Neuronal stem cell (in vitro differentiated cells): Measurements from ENCODE around the gene VPS13D.
A peak's percentile ranks its signal among the peaks of the same experiment; 100 is the strongest.

Experiments used
- DNase-seq: peaks from one replicate; pipeline ENCODE4 v3.0.0-alpha.2; 2013; ENCODE audit warnings: low spot score
- H2AFZ ChIP-seq: one replicate; pipeline ENCODE4 v1.6.1; 2013; ENCODE audit warnings: mild to moderate bottlenecking, low read length, inconsistent platforms
- H2AK5ac ChIP-seq: 2 replicates; pipeline ENCODE4 v1.6.1; 2013; ENCODE audit warnings: low read depth, mild to moderate bottlenecking, inconsistent platforms, low read length, moderate library complexity, mixed read lengths
- H2BK120ac ChIP-seq: 2 replicates; pipeline ENCODE4 v1.6.1; 2013; ENCODE audit warnings: low read depth, mild to moderate bottlenecking, inconsistent platforms, low read length, moderate library complexity, mixed read lengths
- H2BK12ac ChIP-seq: one replicate; pipeline ENCODE4 v1.6.1; 2013; ENCODE audit warnings: low read length, inconsistent platforms
- H2BK15ac ChIP-seq: 2 replicates; pipeline ENCODE4 v1.6.1; 2013; ENCODE audit warnings: mild to moderate bottlenecking, low read length, inconsistent platforms, mixed read lengths
- H2BK5ac ChIP-seq: one replicate; pipeline ENCODE4 v1.6.1; 2013; ENCODE audit warnings: inconsistent platforms, mild to moderate bottlenecking, low read length, moderate library complexity
- H3K14ac ChIP-seq: one replicate; pipeline ENCODE4 v1.6.1; 2013; ENCODE audit warnings: low read length, inconsistent platforms
- H3K18ac ChIP-seq: 2 replicates; pipeline ENCODE4 v1.6.1; 2013; ENCODE audit warnings: low read length, inconsistent platforms
- H3K23ac ChIP-seq: 2 replicates; pipeline ENCODE4 v1.6.1; 2013; ENCODE audit warnings: low read depth, mild to moderate bottlenecking, mixed read lengths, low read length, inconsistent platforms; ENCODE audit not compliant: poor library complexity
- H3K27ac ChIP-seq: replicated peaks from 3 replicates; pipeline ENCODE4 v1.5.1; 2013; ENCODE audit warnings: low read length, inconsistent platforms
- H3K27me3 ChIP-seq, 3 experiments: 2 replicates each; pipeline ENCODE4 v1.6.1; 2013; ENCODE audit warnings: low read length in 3 of 3, mild to moderate bottlenecking in 2 of 3, inconsistent platforms in 1 of 3, low read depth in 1 of 3, mixed read lengths in 1 of 3, moderate library complexity in 1 of 3; ENCODE audit not compliant: control insufficient read depth in 3 of 3, insufficient read depth in 3 of 3
- H3K36me3 ChIP-seq, 2 donors: replicated peaks in 1 of 2; 2 replicates each; pipeline ENCODE4 v1.6.1; 2013; ENCODE audit warnings: low read length in 2 of 2; ENCODE audit not compliant: control insufficient read depth in 2 of 2, insufficient read depth in 2 of 2
- H3K4ac ChIP-seq: 2 replicates; pipeline ENCODE4 v1.6.1; 2013; ENCODE audit warnings: inconsistent platforms, mild to moderate bottlenecking, low read length, moderate library complexity
- H3K4me1 ChIP-seq, 2 donors: 1 replicate in 1 of 2; 2 replicates in 1 of 2; pipeline ENCODE4 v1.6.1; 2013; ENCODE audit warnings: low read length in 2 of 2, low read depth in 1 of 2; ENCODE audit not compliant: control insufficient read depth in 2 of 2, insufficient read depth in 1 of 2
- H3K4me2 ChIP-seq: one replicate; pipeline ENCODE4 v1.6.1; 2013; ENCODE audit warnings: mild to moderate bottlenecking, low read length, inconsistent platforms; ENCODE audit not compliant: insufficient read depth, poor library complexity, severe bottlenecking
- H3K4me3 ChIP-seq, 2 donors: 2 replicates each; pipeline ENCODE4 v1.5.1; 2013; ENCODE audit warnings: low read length in 2 of 2, mild to moderate bottlenecking in 2 of 2, inconsistent platforms in 1 of 2, moderate library complexity in 1 of 2
- H3K79me1 ChIP-seq: one replicate; pipeline ENCODE4 v1.6.1; 2013; ENCODE audit warnings: low read depth, mild to moderate bottlenecking, inconsistent platforms, low read length, moderate library complexity
- H3K9ac ChIP-seq: one replicate; pipeline ENCODE4 v1.6.1; 2013; ENCODE audit warnings: mild to moderate bottlenecking, low read depth, low read length, inconsistent platforms; ENCODE audit not compliant: poor library complexity
- H3K9me3 ChIP-seq, 2 donors: replicated peaks in 1 of 2; 2 replicates each; pipeline versions ENCODE3 to v1.6.1; 2013; ENCODE audit warnings: low read length in 2 of 2, mild to moderate bottlenecking in 2 of 2, inconsistent platforms in 1 of 2, low read depth in 1 of 2, mixed read lengths in 1 of 2, moderate library complexity in 1 of 2; ENCODE audit not compliant: control insufficient read depth in 2 of 2, insufficient read depth in 1 of 2
- H4K8ac ChIP-seq: one replicate; pipeline ENCODE4 v1.6.1; 2013; ENCODE audit warnings: low read depth, mild to moderate bottlenecking, inconsistent platforms, low read length, moderate library complexity
- H4K91ac ChIP-seq: one replicate; pipeline ENCODE4 v1.6.1; 2013; ENCODE audit warnings: low read length, low read depth, mild to moderate bottlenecking, inconsistent platforms; ENCODE audit not compliant: poor library complexity
- WGBS, 2 donors: extraction: QIAGEN DNeasy Blood & Tissue Kit; methylation state at CpG; one replicate each; pipeline ENCODE4 v1.1.7; 2013; ENCODE audit warnings: missing lambda C conversion rate in 2 of 2, mixed read lengths in 1 of 2; ENCODE audit not compliant: insufficient read length in 2 of 2, insufficient replicate concordance in 1 of 2; ENCODE audit errors: extremely low coverage in 2 of 2; 5-methylcytosine and 5-hydroxymethylcytosine counted together

The VPS13D gene

GRCh38 chr1:12413664-12414410, 184.0 kb downstream of the VPS13D start:
- no peaks in the 10 kb centered on the region for H3K79me1 ChIP-seq
- H2BK12ac ChIP-seq = no peak overlapping the region
- no peak overlapping the region for H4K8ac ChIP-seq
- no peak overlapping the region for H2AK5ac ChIP-seq
- H3K18ac ChIP-seq = no peak overlapping the region
- H3K27ac ChIP-seq = no peak overlapping the region
- no peak overlapping the region for H3K9ac ChIP-seq
- WGBS, 2 donors = no CpG with 5 or more reads among the region's 7 CpGs
- H3K36me3 ChIP-seq = peaks cover 5 to 45% of the 10 kb centered on the region in 2 donors
- H3K27me3 ChIP-seq = peaks cover 0 to 2% (median 0%) of the 10 kb centered on the region in 3 experiments
- H3K14ac ChIP-seq = no peak overlapping the region
- no peak overlapping the region for H2AFZ ChIP-seq
- no peak overlapping the region for H3K23ac ChIP-seq
- H3K9me3 ChIP-seq = peaks cover 6 to 16% of the 10 kb centered on the region in 2 donors
- no peak overlapping the region for H3K4me2 ChIP-seq
- no peak overlapping the region for H2BK120ac ChIP-seq
- no peak overlapping the region for H3K4ac ChIP-seq
- no peak overlapping the region for H3K4me3 ChIP-seq
- no peak for DNase-seq
- peaks cover 0 to 3% of the 10 kb centered on the region in 2 donors for H3K4me1 ChIP-seq
- no peak overlapping the region for H2BK15ac ChIP-seq
- no peak overlapping the region for H4K91ac ChIP-seq
- no peak overlapping the region for H2BK5ac ChIP-seq

- Histone ChIP-seq H3K4me3 (no peak overlapping the region), H3K27me3 (peaks cover 0 to 2% (median 0%) of the 10 kb centered on the region in 3 experiments), H2BK15ac (no peak overlapping the region), H4K91ac (no peak overlapping the region), H3K18ac (no peak overlapping the region), H3K4me2 (no peak overlapping the region), H3K36me3 (peaks cover 5 to 47% of the 10 kb centered on the region in 2 donors), H3K9me3 (peaks cover 6 to 16% of the 10 kb centered on the region in 2 donors), H2BK12ac (no peak overlapping the region), H4K8ac (no peak overlapping the region), H3K9ac (no peak overlapping the region), H2AK5ac (no peak overlapping the region), H3K27ac (no peak overlapping the region), H2BK120ac (no peak overlapping the region), H3K23ac (no peak overlapping the region), H3K79me1 (no peaks in the 10 kb centered on the region), H3K14ac (no peak overlapping the region), H3K4ac (no peak overlapping the region), H2AFZ (no peak overlapping the region), H2BK5ac (no peak overlapping the region), H3K4me1 (peaks cover 0 to 5% of the 10 kb centered on the region in 2 donors)
- no CpG with 5 or more reads among the region's 2 CpGs for WGBS, 2 donors
- no peak for DNase-seq
These were observed 184.7 kb downstream of the VPS13D start for GRCh38 chr1:12414444-12415018.

GRCh38 chr1:12415038-12415466, 185.2 kb downstream of the VPS13D start:
- Histone ChIP-seq H3K27me3 (peaks cover 0 to 2% (median 0%) of the 10 kb centered on the region in 3 experiments), H3K14ac (no peak overlapping the region), H4K91ac (no peak overlapping the region), H3K23ac (no peak overlapping the region), H4K8ac (no peak overlapping the region), H3K4ac (no peak overlapping the region), H2BK120ac (no peak overlapping the region), H3K9ac (no peak overlapping the region), H3K4me2 (no peak overlapping the region), H2BK12ac (no peak overlapping the region), H2AK5ac (no peak overlapping the region), H3K27ac (no peak overlapping the region), H3K36me3 (peaks cover 5 to 45% of the 10 kb centered on the region in 2 donors), H3K9me3 (peaks cover 3 to 11% of the 10 kb centered on the region in 2 donors), H3K18ac (no peak overlapping the region), H2AFZ (no peak overlapping the region), H3K79me1 (no peaks in the 10 kb centered on the region), H2BK5ac (no peak overlapping the region), H2BK15ac (no peak overlapping the region), H3K4me3 (no peak overlapping the region), H3K4me1 (peaks cover 0 to 5% of the 10 kb centered on the region in 2 donors)
- no peak for DNase-seq
- WGBS, 2 donors = no CpG with 5 or more reads among the region's 5 CpGs

GRCh38 chr1:12416101-12416500, 186.3 kb downstream of the VPS13D start:
- Histone ChIP-seq H2AFZ (no peak overlapping the region), H4K91ac (no peak overlapping the region), H3K9me3 (peaks cover 2 to 3% of the 10 kb centered on the region in 2 donors), H2AK5ac (no peak overlapping the region), H3K18ac (no peak overlapping the region), H3K4ac (no peak overlapping the region), H3K79me1 (no peaks in the 10 kb centered on the region), H3K27me3 (peaks cover 0 to 2% (median 0%) of the 10 kb centered on the region in 3 experiments), H3K4me3 (no peak overlapping the region), H3K27ac (no peak overlapping the region), H4K8ac (no peak overlapping the region), H2BK12ac (no peak overlapping the region), H3K23ac (no peak overlapping the region), H2BK120ac (no peak overlapping the region), H2BK15ac (no peak overlapping the region), H3K4me2 (no peak overlapping the region), H3K36me3 (peaks cover 5 to 42% of the 10 kb centered on the region in 2 donors), H3K14ac (peak overlapping the region; percentile 51), H2BK5ac (no peak overlapping the region), H3K9ac (no peak overlapping the region), H3K4me1 (peaks cover 0 to 5% of the 10 kb centered on the region in 2 donors)
- no peak for DNase-seq
- no CpG with 5 or more reads among the region's 1 CpG for WGBS, 2 donors
